Skin epidermis (tissue), 12 donors: ENCODE data around the gene USP48.

Experiments
- H3K27ac ChIP-seq, 21 experiments: fragments of 200-600 bp; sonication (generic) in 11 of 21; one replicate each; pipeline ENCODE4 v1.5.0; 2020; ENCODE audit warnings: mild to moderate bottlenecking in 3 of 21, inconsistent platforms in 2 of 21, moderate library complexity in 2 of 21
- H3K4me3 ChIP-seq, 7 experiments: fragments of 200-600 bp; sonication (generic) in 2 of 7; one replicate each; pipeline ENCODE4 v1.5.0; 2020; ENCODE audit warnings: inconsistent platforms in 2 of 7, mild to moderate bottlenecking in 2 of 7, moderate library complexity in 1 of 7

The USP48 gene

GRCh38 chr1:21755067-21755466, 27.9 kb downstream of the USP48 start:
- Histone ChIP-seq H3K4me3 (no peak overlapping the region), H3K27ac (no peak overlapping the region)

DNA sequence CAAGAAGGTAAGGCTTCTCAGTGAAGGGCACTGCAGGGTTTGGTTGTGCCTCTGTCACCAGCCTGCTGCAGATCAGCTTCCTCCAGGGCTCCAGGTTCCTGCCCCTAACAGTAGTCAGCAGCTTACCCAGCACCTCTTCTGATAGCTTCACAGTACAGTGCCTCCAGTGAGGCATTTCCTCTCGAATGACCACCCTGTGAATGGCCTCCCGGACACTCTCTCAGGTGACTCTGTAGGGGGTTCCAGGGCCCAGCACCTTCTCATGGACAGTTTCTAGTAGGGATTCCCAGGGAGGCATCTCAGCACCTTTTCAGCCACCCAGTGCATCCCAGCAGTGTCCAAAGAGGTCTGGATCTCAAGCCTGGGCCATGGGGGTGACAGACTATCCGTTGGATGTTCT, 28.4 kb downstream of the USP48 start:
- Histone ChIP-seq H3K4me3 (no peak overlapping the region), H3K27ac (no peak overlapping the region)

GRCh38 chr1:21752186-21752585, 30.8 kb downstream of the USP48 start:
- H3K27ac ChIP-seq, result no peak overlapping the region
- H3K4me3 ChIP-seq, result no peak overlapping the region

DNA sequence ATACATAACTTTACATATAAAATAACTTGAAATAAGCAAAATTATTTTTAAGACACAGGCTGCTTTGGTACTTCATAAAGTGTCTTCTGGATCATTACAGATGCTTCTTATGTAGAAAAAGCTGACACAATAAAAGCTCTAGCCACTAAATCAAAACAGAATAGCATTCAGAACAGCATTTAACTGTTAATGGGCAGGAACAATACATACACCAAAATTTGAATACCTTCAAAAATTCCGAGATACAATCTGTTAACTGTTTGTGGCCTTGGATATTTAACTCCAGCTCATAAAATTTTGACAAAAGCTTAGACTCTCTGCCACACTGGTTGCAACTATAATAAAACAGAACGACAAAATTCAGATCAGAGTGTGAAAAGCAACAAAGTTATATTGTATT, 31.7 kb downstream of the USP48 start:
- H3K4me3 ChIP-seq, result no peak overlapping the region
- H3K27ac ChIP-seq, result no peak overlapping the region

GRCh38 chr1:21750841-21751240, 32.1 kb downstream of the USP48 start:
- Histone ChIP-seq H3K4me3 (no peak overlapping the region), H3K27ac (no peak overlapping the region)

DNA sequence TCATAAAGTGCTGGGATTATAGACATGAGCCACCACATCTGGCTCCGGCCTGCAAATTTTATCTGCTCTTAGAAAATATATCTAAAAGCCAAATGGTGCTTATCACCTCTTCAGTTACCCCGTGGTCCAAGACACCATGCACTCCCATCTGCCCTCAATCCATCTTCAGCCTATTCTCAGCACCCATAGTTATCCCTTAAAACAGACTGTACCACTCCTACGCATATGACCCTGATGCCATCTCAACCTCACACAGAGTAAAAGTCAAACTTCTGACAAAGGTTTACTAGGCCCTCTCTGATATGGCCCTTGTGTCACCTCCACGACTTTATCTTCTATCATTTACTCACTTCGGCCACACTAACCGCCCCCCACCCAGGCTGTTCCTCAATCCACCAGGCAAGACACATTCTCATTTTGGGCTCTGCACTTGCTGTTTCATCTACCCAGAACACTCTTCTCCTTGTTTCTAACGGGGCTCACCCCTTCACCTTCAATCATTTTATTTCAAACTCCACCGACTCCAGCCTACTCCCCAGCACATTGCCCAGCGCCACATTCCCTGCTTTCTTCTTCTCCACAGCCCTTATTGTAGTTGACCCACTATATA, 33.0 kb downstream of the USP48 start:
- Histone ChIP-seq H3K4me3 (no peak overlapping the region), H3K27ac (no peak overlapping the region)

GRCh38 chr1:21749109-21749508, 33.8 kb downstream of the USP48 start:
- Histone ChIP-seq H3K27ac (no peak overlapping the region), H3K4me3 (no peak overlapping the region)

DNA sequence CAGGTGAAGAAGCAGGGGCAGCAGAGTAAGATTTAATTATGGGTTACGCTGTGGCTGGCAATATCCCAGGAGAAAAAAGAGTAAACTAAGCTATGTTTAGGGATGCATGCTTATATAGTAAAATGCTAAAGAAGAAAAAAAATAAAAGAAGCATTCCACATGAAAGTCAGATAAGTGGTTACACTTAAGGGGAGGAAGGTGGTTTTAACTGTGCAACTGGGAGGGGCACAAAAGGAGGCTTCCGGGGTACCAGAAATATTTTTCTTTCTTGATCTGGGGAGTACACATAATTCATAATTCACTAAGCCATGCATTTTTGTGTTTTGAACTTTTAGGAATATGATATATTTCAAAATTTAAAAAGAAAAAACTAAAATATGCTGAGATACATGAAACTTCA, 39.5 kb downstream of the USP48 start:
- H3K27ac ChIP-seq, result no peak overlapping the region
- H3K4me3 ChIP-seq, result no peak overlapping the region

DNA sequence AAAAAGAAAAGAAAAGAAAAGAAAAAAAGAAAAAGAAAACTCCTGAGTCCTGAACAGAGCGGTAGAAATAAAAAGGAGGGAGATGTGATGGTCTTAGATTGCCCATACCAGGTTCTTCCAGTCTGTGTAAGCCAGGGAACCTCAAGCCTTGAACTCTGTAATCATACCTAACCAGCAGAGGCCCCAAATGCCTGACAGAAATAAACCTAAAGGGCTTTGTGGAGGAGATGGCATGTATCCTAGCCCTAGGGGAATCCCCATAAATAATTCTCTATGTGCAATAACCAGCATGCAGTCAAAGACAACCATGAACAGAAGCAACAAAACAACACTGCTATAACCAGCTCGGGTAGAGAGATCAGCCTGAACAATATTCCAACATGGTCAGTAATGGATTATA, 40.4 kb downstream of the USP48 start:
- Histone ChIP-seq H3K27ac (no peak overlapping the region), H3K4me3 (no peak overlapping the region)

- Histone ChIP-seq H3K27ac (no peak overlapping the region), H3K4me3 (no peak overlapping the region)
Measured at GRCh38 chr1:21741206-21741605, 41.7 kb downstream of the USP48 start.

GRCh38 chr1:21736876-21737275, 46.1 kb downstream of the USP48 start:
- H3K4me3 ChIP-seq, result no peak overlapping the region
- no peak overlapping the region for H3K27ac ChIP-seq

- Histone ChIP-seq H3K4me3 (no peak overlapping the region), H3K27ac (no peak overlapping the region)
Measured at GRCh38 chr1:21736011-21736410, 46.9 kb downstream of the USP48 start.

DNA sequence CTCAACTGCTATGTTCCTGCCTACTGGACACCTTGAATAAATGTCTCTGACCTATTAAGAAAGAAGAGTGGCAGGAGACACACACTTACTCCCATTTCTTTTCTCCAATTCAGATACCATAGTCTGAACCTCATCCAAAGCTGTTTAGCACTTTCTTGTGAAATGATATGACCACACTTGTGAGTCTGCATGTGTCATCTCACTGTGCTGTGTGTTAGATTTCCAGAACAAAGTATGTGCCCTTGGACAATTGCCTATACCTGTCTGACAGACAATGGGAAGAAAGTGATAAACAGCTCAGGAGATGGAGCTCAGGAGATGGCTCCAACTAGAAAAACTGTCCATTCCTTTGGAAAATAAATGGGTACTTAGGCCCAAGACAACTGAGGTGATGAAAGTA, 48.4 kb downstream of the USP48 start:
- H3K4me3 ChIP-seq, result no peak overlapping the region
- no peak overlapping the region for H3K27ac ChIP-seq

GRCh38 chr1:21732664-21733063, 50.3 kb downstream of the USP48 start:
- Histone ChIP-seq H3K27ac (no peak overlapping the region), H3K4me3 (no peak overlapping the region)

- H3K4me3 ChIP-seq, result no peak overlapping the region
- no peak overlapping the region for H3K27ac ChIP-seq
Measured at GRCh38 chr1:21725748-21726392, 57.1 kb downstream of the USP48 start.

- Histone ChIP-seq H3K27ac (no peak overlapping the region), H3K4me3 (no peak overlapping the region)
Measured at GRCh38 chr1:21724570-21724969, 58.4 kb downstream of the USP48 start.

- Histone ChIP-seq H3K4me3 (no peak overlapping the region), H3K27ac (no peak overlapping the region)
Measured at GRCh38 chr1:21724098-21724497, 58.9 kb downstream of the USP48 start.

GRCh38 chr1:21721295-21721985, 61.5 kb downstream of the USP48 start:
- H3K27ac ChIP-seq, result no peak overlapping the region
- no peak overlapping the region for H3K4me3 ChIP-seq

GRCh38 chr1:21716169-21716568, 66.8 kb downstream of the USP48 start:
- Histone ChIP-seq H3K4me3 (no peak overlapping the region), H3K27ac (no peak overlapping the region)

DNA sequence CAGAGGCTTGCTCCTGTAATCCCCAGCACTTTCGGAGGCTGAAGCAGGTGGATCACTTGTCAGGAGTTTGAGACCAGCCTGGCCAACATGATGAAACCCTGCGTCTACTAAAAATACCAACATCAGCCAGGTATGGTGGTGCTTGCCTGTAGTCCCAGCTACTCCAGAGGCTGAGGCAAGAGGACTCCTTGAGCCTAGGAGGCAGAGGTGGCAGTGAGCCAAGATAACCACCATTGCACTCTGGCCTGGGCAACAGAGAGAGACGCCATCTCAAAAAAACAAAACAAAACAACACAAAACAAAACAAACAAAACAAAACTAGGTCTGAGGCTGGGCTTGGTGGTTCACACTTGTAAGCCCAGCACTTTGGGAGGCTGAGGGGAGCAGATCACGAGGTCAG, 75.1 kb downstream of the USP48 start:
- Histone ChIP-seq H3K4me3 (no peak overlapping the region), H3K27ac (no peak overlapping the region)

- Histone ChIP-seq H3K27ac (peak overlapping the region in 1 of 21 experiments; percentile 35), H3K4me3 (no peak overlapping the region)
Measured at GRCh38 chr1:21707086-21707840, 75.7 kb downstream of the USP48 start.
